Spinal cord (tissue), 10 donors: ENCODE measurements around the gene DLD. TPM values are rescaled to one million over a fixed set of nuclear protein-coding genes. Genes with fewer than 3 reads are reported as not detected.

Experiments used
- DNase-seq, 6 donors: peaks; one replicate each; pipeline versions ENCODE4 v3.0.0 to v3.0.0-alpha.2; 2013 to 2015; ENCODE audit warnings: low spot score in 6 of 6, low read depth in 4 of 6
- H3K27ac ChIP-seq: one replicate; pipeline ENCODE4 v1.5.1; 2013; ENCODE audit warnings: low read depth, low read length, control low read depth
- H3K27me3 ChIP-seq: one replicate; pipeline ENCODE4 v1.6.1; 2013; ENCODE audit warnings: low read length; ENCODE audit not compliant: control insufficient read depth, insufficient read depth
- H3K36me3 ChIP-seq: one replicate; pipeline ENCODE4 v1.6.1; 2013; ENCODE audit warnings: low read length; ENCODE audit not compliant: control insufficient read depth, insufficient read depth
- H3K4me1 ChIP-seq: one replicate; pipeline ENCODE4 v1.6.1; 2013; ENCODE audit warnings: low read length; ENCODE audit not compliant: control insufficient read depth, insufficient read depth
- H3K4me3 ChIP-seq: one replicate; pipeline ENCODE4 v1.5.1; 2013; ENCODE audit warnings: low read depth, low read length, control low read depth
- H3K9me3 ChIP-seq: one replicate; pipeline ENCODE4 v1.6.1; 2013; ENCODE audit warnings: low read length; ENCODE audit not compliant: control insufficient read depth, insufficient read depth
- WGBS: methylation state at CpG from one replicate; pipeline ENCODE4 v1.1.5; 2013; ENCODE audit warnings: missing lambda C conversion rate; ENCODE audit not compliant: insufficient coverage; 5-methylcytosine and 5-hydroxymethylcytosine counted together
- polyA plus RNA-seq, 2 donors: library from polyadenylated mRNA; unstranded; fragments of 120-200 nt; gene quantifications; one replicate each; pipeline ENCODE4 v1.2.1, GENCODE V29; 2013; ENCODE audit not compliant: insufficient read length in 2 of 2
- total RNA-seq, 2 donors: library from RNA; depleted of rRNA in 1 of 2; stranded (reverse); fragments of 120-200 nt in 1 of 2; fragments of >200 nt in 1 of 2; gene quantifications; one replicate each; pipeline versions ENCODE4 v1.2.3 to v1.2.4, GENCODE V29; 2013 to 2014
- donor health status: healthy.

Gene DLD
- total and polyA plus RNA-seq, 4 donors = 56.1 to 98.5 (median 88.8) TPM

DNA sequence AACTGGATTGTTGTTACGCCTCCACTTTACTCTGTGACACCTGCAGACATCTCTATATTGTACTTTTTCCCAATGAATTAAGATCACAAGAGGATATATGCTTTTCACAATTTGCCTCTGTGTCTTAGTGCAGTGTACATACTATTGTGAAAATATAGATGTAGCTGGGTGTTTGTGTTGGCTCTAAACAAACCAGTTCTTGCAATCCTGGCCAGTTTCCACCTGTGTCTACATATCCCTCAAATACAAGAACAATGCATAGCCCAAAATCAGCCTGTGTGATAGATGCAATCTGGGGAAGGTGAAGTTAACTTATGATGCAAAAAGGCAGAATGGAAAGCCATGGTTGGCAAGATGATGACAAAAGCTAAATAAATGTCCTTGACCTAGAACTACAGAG, 36.5 kb upstream of the DLD start:
- Histone ChIP-seq H3K4me3 (no peak overlapping the region), H3K36me3 (no peaks in the 10 kb centered on the region), H3K4me1 (no peaks in the 10 kb centered on the region), H3K27me3 (peaks cover 2% of the 10 kb centered on the region), H3K9me3 (no peaks in the 10 kb centered on the region), H3K27ac (no peak overlapping the region)
- whole genome bisulfite sequencing = no CpG with 5 or more reads among the region's 1 CpG
- no peak for DNase-seq

DNA sequence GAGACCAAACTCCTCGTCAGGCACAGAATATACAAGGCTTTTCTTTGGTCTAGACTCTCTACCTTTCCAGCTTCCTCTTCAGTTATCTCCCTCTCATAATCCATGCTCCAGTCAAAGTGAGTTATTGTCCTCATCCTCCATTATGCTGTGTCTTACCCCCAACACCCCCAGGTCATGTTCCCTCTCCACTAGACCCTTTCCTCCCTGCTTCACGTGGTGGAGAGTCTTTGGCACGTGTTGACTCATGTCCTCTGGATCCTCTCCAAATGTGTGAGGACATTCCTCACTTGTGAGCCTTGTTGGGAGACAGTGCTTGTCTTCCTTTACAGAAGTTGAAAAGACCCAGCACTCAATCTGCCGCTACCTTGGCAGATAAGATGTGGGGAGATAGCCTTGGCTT, 36.0 kb upstream of the DLD start:
- DNase-seq = no peak
- Histone ChIP-seq H3K9me3 (no peaks in the 10 kb centered on the region), H3K27me3 (peaks cover 2% of the 10 kb centered on the region), H3K27ac (no peak overlapping the region), H3K4me3 (no peak overlapping the region), H3K4me1 (no peaks in the 10 kb centered on the region), H3K36me3 (no peaks in the 10 kb centered on the region)
- 79% methylated on average over 3 of the region's 4 CpGs for WGBS

DNA sequence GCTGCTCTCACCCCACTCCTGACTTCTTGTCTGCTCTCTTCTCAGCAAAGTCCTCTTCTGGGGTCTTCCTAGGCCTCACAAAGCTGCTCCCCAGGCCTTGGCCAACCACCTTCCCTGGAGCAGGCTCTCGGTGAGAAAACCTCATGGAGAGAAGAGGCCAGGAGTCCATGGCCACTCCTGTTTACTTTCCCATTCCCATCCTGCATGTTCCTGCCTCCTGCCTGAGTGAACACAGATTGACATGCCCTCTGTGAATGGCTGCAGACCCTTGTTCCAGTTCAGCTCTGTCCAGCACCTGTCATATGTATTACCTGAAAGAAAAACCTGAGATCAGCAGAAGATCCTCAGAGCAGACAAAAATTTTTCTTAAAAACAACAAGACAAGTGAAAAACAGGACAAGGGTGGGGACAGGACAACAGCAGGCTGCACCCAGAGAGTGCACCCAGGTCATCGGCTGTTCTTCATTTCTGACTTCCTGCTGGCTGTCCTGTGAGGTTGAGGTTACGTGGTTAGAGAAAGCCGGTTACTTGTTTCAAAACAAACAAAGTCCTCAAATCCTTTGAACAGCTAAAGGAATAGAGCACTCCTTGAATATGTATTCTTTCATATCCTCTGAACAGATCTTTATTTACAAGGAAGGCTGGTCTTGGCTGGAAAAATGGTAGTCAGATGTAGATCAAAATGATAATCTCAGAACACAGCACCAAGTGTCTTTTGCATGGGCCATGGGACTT, 34.0 kb upstream of the DLD start:
- no peaks in the 10 kb centered on the region for H3K36me3 ChIP-seq
- H3K4me1 ChIP-seq = no peaks in the 10 kb centered on the region
- 78% methylated on average over 1 of the region's 4 CpGs for WGBS
- no peak for DNase-seq
- peaks cover 2% of the 10 kb centered on the region for H3K27me3 ChIP-seq
- no peak overlapping the region for H3K4me3 ChIP-seq
- no peak overlapping the region for H3K27ac ChIP-seq
- H3K9me3 ChIP-seq = no peaks in the 10 kb centered on the region

DNA sequence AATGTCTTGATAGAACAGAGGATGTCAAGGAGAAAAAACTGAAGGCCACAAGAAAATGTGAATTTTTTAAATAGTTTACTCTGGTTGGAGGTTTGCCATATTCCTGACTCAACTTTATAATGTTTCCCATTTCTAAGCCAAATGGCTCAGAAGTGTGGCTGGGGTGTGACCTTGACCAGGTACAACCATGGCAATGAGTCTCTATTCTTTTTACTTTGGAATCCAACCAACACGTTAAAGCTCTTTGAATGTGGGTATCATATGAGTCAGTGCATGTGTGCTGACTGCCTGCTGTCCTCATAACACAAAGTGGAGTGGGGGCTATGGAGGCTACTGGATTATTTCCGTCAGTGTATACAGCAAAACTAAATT, 33.5 kb upstream of the DLD start:
- no peak overlapping the region for H3K4me3 ChIP-seq
- no CpG with 5 or more reads among the region's 2 CpGs for WGBS
- no peak overlapping the region for H3K27ac ChIP-seq
- H3K27me3 ChIP-seq = peaks cover 2% of the 10 kb centered on the region
- DNase-seq = no peak
- no peaks in the 10 kb centered on the region for H3K36me3 ChIP-seq
- H3K4me1 ChIP-seq = no peaks in the 10 kb centered on the region
- no peaks in the 10 kb centered on the region for H3K9me3 ChIP-seq

DNA sequence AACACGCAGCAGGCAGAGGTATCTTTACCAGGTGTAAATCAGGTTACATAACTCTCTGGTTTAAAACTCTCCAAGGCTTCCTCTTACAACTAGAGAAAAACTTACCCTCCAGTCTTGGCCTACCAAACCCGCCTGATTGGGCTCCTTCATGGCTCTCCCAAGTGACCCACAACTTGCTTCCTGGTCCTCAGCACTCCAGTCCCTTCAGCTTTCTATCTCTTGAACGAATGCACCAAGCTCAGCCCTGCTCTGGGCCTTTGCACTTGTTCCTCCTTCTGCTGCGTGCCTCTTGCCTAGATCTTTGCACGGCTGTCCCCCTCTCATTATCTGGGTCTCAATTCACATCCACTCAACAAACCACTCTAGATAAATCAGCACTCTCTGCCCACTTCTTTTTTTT, 32.7 kb upstream of the DLD start:
- Histone ChIP-seq H3K36me3 (no peaks in the 10 kb centered on the region), H3K4me1 (no peaks in the 10 kb centered on the region), H3K27ac (no peak overlapping the region), H3K4me3 (no peak overlapping the region), H3K9me3 (no peaks in the 10 kb centered on the region), H3K27me3 (peaks cover 2% of the 10 kb centered on the region)
- WGBS = 89% methylated on average over 5 of the region's 5 CpGs
- no peak for DNase-seq

DNA sequence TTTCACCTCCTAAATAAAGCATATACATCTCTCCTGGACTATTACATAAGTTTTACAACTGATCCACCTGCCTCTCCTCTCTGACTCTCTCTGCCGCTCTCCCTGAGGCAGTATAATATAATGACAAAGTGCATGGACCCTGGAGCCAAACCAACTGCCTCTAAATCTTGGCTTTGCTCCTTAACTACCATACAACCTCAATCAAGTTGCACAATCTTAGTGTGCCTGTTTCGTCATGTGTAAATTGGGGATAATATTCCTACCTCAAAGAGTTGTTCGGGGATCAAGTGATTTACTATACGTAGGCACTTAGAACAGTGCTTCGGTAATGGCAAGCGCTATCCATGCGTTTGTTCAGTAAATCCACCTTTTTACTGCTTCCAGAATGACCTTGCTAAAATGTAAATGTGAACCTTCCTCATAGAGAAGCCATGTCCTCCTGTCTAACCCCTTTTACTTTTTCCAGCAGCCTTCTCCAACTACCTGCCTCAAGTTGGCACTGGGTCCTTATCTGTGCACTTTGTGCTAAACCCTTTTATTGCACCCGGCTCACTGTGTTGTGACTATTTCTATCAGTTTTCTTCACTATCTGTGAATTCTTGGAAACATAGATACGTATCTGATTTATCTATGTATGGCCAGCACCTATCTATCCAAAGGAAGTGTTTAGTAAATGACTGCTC, 30.6 kb upstream of the DLD start:
- Histone ChIP-seq H3K27ac (no peak overlapping the region), H3K4me3 (no peak overlapping the region), H3K36me3 (no peaks in the 10 kb centered on the region), H3K9me3 (no peaks in the 10 kb centered on the region), H3K4me1 (no peaks in the 10 kb centered on the region), H3K27me3 (no peaks in the 10 kb centered on the region)
- WGBS = 63% methylated on average over 4 of the region's 9 CpGs
- peak in 1 of 6 donors; percentile 8 for DNase-seq

DNA sequence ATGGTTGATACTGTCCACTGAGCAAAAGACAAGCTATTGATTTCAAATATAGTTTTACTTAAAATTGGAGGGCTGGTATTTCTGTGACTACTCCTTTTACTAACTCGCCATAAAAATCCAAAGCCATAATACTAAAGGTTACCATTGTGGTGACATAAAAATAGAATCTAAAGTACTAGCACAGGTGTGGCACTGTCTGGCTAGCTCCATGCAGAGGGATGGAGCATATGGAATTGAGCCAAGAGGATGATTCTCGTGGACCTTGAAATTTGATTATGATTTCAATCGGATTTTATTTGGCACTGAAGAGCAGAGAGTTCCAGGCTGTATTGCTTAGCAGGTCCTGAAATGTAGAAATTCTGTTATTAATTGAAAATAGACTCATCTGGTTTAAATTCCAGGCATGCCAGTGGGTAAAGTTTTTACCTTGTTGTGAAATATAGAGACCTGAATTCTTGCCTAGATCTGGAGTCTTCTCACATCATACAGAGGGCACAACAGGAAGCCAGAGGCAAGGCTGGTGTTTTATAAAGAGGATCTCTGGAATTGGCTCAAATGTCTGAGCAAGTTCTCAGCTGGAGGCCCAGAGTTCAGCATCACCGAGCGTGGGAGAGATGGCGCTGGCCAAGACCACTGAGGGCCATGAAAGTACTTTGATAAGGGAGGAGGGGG, 29.9 kb upstream of the DLD start:
- WGBS = 50% methylated on average over 3 of the region's 6 CpGs
- no peaks in the 10 kb centered on the region for H3K4me1 ChIP-seq
- no peak for DNase-seq
- H3K9me3 ChIP-seq = no peaks in the 10 kb centered on the region
- H3K27me3 ChIP-seq = no peaks in the 10 kb centered on the region
- H3K4me3 ChIP-seq = no peak overlapping the region
- no peak overlapping the region for H3K27ac ChIP-seq
- no peaks in the 10 kb centered on the region for H3K36me3 ChIP-seq

DNA sequence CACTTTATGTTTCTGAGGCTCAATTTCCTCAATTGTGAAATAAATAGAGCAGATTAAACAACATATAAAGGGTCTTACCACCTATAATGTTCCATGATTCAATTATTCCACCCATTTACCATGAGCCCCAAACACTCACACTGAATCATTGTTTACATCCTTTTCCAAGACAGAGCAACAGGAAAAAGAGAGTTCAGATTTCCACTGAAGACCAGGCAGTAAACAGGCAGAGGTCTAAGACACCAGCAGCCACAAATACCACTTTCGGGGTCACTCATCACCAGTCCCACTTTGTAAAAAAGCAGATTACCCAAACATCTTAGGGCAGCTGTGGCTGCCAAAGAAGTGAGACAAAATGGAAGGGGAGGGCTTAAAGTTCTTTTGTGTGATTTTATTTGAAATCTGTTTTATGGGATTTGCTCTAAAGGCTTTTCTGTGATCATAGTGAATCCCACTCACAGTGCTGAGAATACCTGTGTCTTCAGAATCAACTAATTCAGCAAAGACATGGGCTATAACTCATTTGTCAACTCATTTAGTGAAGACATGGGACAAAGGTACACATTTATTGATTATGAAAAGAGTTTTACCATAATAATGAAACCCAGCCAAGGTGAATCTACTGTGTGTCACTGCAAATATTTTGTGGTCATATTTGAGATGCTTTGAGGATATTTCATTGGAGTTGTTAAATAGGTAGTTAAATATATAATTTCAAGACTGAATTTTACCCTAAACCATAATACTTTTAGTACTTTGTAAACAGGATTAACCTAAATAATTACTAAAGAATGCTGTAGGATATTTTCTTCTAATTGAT, 24.8 kb upstream of the DLD start:
- DNase-seq = no peak
- H3K36me3 ChIP-seq = no peaks in the 10 kb centered on the region
- H3K9me3 ChIP-seq = no peaks in the 10 kb centered on the region
- WGBS = no CpG with 5 or more reads among the region's 1 CpG
- no peaks in the 10 kb centered on the region for H3K4me1 ChIP-seq
- no peaks in the 10 kb centered on the region for H3K27me3 ChIP-seq
- H3K27ac ChIP-seq = no peak overlapping the region
- H3K4me3 ChIP-seq = no peak overlapping the region

DNA sequence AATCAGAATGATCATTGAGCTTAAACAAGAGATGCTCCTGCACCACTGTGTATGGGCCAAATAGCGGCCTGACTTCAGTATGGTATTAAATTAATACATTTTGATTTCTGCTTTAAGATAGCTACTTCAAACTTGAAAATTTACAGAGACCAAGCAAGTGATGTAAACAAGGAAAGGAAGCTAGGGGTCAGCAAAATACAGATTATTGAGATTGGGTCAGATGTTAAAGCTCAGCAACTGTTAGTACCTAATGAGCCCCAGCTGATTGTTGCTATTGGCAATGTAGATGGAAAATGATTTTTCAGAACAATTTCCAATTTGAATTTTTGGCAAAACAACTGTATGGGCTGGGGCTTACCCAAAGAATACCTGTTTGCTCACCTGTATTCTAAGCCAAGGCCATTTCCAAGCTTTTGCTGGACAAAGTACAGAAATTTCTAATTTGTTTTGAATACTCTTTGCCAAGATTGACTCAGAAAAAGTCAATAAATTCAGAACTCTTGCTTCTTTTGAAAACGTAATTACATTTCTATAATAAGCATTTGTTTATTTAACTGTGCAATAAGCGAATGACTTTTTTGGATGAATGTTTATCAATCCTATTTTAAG, 23.0 kb upstream of the DLD start:
- no peaks in the 10 kb centered on the region for H3K27me3 ChIP-seq
- no peak for DNase-seq
- H3K4me1 ChIP-seq = no peaks in the 10 kb centered on the region
- no peak overlapping the region for H3K4me3 ChIP-seq
- no peaks in the 10 kb centered on the region for H3K9me3 ChIP-seq
- no CpG with 5 or more reads among the region's 3 CpGs for WGBS
- H3K27ac ChIP-seq = no peak overlapping the region
- H3K36me3 ChIP-seq = no peaks in the 10 kb centered on the region
